H1 (cell line): ENCODE measurements around the gene AGPAT2. TPM values are rescaled to one million over a fixed set of nuclear protein-coding genes. Genes with fewer than 3 reads are reported as not detected.

ENCODE experiments used
- POLR2AphosphoS5 ChIP-seq: IDR thresholded peaks from 2 replicates; pipeline ENCODE4 v1.6.1; 2011; ENCODE audit warnings: low read depth, low read length
- polyA plus RNA-seq, 7 experiments: library from polyadenylated mRNA; depleted of rRNA in 3 of 7; stranded (reverse) in 5 of 7; unstranded in 2 of 7; fragments of >200 nt in 5 of 7; fragments of 200-250 nt in 2 of 7; gene quantifications; 1 replicate in 5 of 7; 2 replicates in 1 of 7; 4 replicates in 1 of 7; pipeline versions ENCODE4 v1.2.1 to v1.2.3, GENCODE V29; 2011 to 2013; ENCODE audit warnings: missing spikeins in 2 of 7, mixed read lengths in 2 of 7
- total RNA-seq: library from RNA; stranded (reverse); fragmentation: NEBNext Ultra II Directional; extraction: Animal tissue kit (Norgen Biotek cat#: 25700); gene quantifications from 2 replicates; pipeline ENCODE4 v1.2.1, GENCODE V29; 2021
- TF ChIP-seq, protein P1 (sequence below): fragments of 300-600 bp; sonication (generic); IDR thresholded peaks from 2 replicates; pipeline ENCODE4 v1.7.1; 2012; ENCODE audit warnings: low read length, moderate library complexity, mild to moderate bottlenecking, inconsistent platforms; ENCODE audit not compliant: insufficient replicate concordance

Gene AGPAT2
- total and polyA plus RNA-seq, 2 of the 8 experiments (the other 6 are each of a cell fraction or from before 2014, with no cell fraction given) = 31.6 to 37.6 TPM

DNA sequence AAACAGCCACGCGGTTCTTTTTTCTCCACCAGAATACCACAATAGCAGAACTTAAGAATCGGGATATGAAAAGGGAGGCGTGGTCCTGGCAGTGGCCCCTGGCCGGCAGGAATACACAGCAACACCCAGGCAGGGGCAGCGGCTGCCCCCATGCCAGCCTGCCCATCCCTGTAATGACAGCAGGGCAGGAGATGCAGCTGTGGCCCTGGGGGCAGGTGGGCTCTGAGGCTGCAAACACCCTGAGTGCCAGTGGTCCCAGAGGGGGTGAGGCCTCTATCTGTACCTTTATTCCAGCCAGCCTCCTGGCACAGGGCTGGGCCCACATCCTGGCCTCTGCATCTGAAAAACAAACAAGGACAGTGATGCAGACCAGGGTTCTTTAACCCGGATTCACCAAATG is 37.5 kb upstream of the AGPAT2 start (continued):
- TF ChIP-seq, protein P1, sequence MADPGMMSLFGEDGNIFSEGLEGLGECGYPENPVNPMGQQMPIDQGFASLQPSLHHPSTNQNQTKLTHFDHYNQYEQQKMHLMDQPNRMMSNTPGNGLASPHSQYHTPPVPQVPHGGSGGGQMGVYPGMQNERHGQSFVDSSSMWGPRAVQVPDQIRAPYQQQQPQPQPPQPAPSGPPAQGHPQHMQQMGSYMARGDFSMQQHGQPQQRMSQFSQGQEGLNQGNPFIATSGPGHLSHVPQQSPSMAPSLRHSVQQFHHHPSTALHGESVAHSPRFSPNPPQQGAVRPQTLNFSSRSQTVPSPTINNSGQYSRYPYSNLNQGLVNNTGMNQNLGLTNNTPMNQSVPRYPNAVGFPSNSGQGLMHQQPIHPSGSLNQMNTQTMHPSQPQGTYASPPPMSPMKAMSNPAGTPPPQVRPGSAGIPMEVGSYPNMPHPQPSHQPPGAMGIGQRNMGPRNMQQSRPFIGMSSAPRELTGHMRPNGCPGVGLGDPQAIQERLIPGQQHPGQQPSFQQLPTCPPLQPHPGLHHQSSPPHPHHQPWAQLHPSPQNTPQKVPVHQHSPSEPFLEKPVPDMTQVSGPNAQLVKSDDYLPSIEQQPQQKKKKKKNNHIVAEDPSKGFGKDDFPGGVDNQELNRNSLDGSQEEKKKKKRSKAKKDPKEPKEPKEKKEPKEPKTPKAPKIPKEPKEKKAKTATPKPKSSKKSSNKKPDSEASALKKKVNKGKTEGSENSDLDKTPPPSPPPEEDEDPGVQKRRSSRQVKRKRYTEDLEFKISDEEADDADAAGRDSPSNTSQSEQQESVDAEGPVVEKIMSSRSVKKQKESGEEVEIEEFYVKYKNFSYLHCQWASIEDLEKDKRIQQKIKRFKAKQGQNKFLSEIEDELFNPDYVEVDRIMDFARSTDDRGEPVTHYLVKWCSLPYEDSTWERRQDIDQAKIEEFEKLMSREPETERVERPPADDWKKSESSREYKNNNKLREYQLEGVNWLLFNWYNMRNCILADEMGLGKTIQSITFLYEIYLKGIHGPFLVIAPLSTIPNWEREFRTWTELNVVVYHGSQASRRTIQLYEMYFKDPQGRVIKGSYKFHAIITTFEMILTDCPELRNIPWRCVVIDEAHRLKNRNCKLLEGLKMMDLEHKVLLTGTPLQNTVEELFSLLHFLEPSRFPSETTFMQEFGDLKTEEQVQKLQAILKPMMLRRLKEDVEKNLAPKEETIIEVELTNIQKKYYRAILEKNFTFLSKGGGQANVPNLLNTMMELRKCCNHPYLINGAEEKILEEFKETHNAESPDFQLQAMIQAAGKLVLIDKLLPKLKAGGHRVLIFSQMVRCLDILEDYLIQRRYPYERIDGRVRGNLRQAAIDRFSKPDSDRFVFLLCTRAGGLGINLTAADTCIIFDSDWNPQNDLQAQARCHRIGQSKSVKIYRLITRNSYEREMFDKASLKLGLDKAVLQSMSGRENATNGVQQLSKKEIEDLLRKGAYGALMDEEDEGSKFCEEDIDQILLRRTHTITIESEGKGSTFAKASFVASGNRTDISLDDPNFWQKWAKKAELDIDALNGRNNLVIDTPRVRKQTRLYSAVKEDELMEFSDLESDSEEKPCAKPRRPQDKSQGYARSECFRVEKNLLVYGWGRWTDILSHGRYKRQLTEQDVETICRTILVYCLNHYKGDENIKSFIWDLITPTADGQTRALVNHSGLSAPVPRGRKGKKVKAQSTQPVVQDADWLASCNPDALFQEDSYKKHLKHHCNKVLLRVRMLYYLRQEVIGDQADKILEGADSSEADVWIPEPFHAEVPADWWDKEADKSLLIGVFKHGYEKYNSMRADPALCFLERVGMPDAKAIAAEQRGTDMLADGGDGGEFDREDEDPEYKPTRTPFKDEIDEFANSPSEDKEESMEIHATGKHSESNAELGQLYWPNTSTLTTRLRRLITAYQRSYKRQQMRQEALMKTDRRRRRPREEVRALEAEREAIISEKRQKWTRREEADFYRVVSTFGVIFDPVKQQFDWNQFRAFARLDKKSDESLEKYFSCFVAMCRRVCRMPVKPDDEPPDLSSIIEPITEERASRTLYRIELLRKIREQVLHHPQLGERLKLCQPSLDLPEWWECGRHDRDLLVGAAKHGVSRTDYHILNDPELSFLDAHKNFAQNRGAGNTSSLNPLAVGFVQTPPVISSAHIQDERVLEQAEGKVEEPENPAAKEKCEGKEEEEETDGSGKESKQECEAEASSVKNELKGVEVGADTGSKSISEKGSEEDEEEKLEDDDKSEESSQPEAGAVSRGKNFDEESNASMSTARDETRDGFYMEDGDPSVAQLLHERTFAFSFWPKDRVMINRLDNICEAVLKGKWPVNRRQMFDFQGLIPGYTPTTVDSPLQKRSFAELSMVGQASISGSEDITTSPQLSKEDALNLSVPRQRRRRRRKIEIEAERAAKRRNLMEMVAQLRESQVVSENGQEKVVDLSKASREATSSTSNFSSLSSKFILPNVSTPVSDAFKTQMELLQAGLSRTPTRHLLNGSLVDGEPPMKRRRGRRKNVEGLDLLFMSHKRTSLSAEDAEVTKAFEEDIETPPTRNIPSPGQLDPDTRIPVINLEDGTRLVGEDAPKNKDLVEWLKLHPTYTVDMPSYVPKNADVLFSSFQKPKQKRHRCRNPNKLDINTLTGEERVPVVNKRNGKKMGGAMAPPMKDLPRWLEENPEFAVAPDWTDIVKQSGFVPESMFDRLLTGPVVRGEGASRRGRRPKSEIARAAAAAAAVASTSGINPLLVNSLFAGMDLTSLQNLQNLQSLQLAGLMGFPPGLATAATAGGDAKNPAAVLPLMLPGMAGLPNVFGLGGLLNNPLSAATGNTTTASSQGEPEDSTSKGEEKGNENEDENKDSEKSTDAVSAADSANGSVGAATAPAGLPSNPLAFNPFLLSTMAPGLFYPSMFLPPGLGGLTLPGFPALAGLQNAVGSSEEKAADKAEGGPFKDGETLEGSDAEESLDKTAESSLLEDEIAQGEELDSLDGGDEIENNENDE = no peak
- peak; percentile 35; the same call in 1 of the 2 replicates for TF ChIP-seq POLR2AphosphoS5
